Erythroblast (primary cell): ENCODE measurements around the gene MAP7D3.
"Not testable (repeated sequence)": the region's sequence is repeated elsewhere in the genome, so short reads cannot be mapped to it uniquely, and the experiment has no call there.

ENCODE experiments used
- DNase-seq, 2 experiments: peaks; one replicate each; lab custom pipeline; 2025; lab: John Stamatoyannopoulos, UW
- GATA1 ChIP-seq: IDR thresholded peaks from 2 replicates; pipeline ENCODE4 v1.6.1; 2011; ENCODE audit warnings: low read depth, mild to moderate bottlenecking, control low read depth, low read length, moderate library complexity
- POLR2A ChIP-seq: IDR thresholded peaks from 2 replicates; pipeline ENCODE4 v1.6.1; 2011; ENCODE audit warnings: mild to moderate bottlenecking, low read length

MAP7D3 gene

DNA sequence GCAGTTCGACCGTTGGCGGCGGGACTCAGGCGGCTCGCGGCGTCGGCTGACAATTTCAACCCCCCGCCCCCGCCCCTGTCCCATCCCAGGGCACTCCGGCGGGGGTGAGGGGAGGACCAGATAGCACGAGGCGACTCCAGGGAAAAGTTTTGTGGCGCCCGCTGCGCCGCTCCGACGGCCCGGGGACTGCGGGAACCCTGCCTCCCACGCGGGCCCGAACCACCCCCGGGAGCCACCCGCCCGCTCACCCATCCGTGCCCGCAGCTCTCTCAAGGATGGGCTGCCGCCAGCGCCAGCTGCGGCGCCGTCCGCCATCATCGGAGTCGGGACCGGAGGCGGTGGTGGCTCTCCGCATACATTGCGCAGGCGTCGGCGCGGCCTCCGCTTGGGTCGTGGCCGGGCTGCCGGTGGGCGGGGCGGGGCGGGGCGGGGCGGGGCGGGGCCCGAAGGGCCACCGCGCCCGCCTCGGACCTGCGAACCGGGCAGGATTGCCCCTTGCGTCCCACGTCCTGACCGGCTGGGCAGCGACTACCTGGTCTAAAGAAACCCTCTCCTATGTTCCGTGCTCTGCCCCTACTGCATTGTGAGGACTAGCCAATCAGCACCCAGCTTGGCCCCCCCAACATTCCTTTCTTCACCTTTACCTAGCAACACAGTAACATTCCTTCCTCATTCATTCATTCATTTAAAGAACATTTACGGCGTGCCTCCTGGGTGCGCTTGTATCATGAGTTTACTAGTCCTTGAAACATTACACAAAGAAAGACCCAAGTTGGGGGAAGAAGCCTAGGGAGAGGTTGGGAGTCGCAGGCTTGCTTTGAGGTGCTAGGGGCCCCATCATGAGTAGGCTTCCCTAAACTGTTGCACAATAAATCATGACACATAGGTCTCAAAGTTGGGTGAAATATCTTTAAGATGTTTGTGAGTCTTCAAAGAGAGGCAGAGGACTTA lies at the start of gene MAP7D3:
Gene MAP7D3 (minus strand): TSS at position 360 of the 951 bp plus-strand sequence. CDS start 42 bp downstream, at position 318.
- peak; percentile 58 to 61 for DNase-seq
- TF ChIP-seq POLR2A (no peak), GATA1 (no peak)

DNA sequence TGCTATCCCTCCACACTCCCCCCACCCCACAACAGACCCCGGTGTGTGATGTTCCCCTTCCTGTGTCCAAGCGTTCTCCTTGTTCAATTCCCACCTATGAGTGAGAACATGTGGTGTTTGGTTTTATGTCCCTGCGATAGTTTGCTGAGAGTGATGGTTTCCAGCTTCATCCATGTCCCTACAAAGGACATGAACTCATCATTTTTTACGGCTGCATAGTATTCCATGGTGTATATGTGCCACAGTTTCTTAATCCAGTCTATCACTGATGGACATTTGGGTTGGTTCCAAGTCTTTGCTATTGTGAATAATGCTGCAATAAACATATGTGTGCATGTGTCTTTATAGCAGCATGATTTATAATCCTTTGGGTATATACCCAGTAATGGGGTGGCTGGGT lies 49.5 kb upstream of the MAP7D3 start, which contains the start of gene ADGRG4:
Gene ADGRG4 (plus strand): TSS at position 243 of the 400 bp plus-strand sequence. CDS start 7,815 bp downstream, outside the sequence.
- not testable (repeated sequence) for DNase-seq

DNA sequence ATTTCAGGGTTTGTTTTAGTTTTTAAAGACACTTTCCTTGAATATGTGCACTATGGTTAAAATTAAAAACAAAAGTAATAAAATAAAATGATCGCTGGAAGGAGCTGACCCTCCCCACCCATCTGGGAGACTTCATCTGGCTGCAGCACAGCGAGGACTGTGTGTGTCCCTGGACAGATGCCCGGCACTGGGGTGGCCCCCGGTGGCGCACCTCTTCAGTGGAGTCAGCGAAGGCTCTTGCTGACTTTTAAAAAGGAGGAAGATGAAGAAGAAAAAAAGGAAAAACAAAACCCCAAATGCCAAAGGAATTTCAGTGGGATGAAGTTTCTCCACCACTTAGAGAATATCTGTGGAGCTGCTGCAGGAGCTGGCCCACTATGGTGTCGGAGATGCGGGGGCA lies 44.2 kb upstream of the MAP7D3 start:
- TF ChIP-seq POLR2A (no peak), GATA1 (no peak)
- DNase-seq, result no peak

GRCh38 chrX:136292656-136293055 lies 41.5 kb upstream of the MAP7D3 start:
- DNase-seq, result no peak
- TF ChIP-seq POLR2A, result no peak
- no peak for TF ChIP-seq GATA1

GRCh38 chrX:136291824-136292223 lies 40.6 kb upstream of the MAP7D3 start:
- no peak for DNase-seq
- TF ChIP-seq GATA1 (no peak), POLR2A (no peak)

DNA sequence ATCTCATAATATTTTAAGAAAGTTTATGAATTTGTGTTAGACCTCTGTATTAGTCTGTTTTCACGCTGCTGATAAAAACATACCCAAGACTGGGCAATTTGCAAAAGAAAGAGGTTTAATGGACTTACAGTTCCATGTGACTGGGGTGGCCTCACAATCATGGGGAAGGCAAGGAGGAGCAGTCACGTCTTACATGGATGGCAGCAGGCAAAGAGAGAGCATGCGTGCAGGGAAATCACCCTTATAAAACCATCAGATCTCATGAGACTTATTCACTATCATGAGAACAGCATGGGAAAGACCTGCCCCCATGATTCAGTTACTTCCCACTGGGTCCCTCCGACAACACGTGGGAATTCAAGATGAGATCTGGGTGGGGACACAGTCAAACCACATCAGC lies 35.2 kb upstream of the MAP7D3 start:
- DNase-seq, result not testable (repeated sequence)

GRCh38 chrX:136275553-136275952 lies 24.4 kb upstream of the MAP7D3 start:
- TF ChIP-seq POLR2A, result no peak
- TF ChIP-seq GATA1, result no peak
- DNase-seq, result no peak

DNA sequence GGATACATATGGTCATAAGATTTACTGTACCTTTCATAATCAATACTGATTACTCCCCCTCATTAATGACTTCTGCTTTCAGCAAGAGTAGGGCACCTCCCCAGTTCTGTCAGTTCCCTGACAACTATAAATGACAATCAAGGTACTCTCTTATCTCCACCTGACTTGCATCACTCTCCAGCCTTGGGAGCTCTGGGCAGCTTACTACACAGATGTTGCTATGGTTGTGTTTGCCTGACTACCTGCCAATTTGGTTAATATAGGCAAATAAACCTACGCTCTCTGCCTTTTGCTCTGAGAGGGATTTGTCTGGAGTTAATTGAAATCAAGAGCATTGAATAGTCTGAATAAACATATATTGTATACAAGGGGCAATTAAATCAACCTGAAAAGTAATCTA lies 22.8 kb upstream of the MAP7D3 start:
- no peak for DNase-seq

GRCh38 chrX:136272325-136272724 lies 21.1 kb upstream of the MAP7D3 start:
- TF ChIP-seq POLR2A, result no peak
- TF ChIP-seq GATA1, result no peak
- no peak for DNase-seq

More for the DNA sequence above, 22.8 kb upstream of the MAP7D3 start:
- no peak for TF ChIP-seq GATA1
- TF ChIP-seq POLR2A, result no peak

DNA sequence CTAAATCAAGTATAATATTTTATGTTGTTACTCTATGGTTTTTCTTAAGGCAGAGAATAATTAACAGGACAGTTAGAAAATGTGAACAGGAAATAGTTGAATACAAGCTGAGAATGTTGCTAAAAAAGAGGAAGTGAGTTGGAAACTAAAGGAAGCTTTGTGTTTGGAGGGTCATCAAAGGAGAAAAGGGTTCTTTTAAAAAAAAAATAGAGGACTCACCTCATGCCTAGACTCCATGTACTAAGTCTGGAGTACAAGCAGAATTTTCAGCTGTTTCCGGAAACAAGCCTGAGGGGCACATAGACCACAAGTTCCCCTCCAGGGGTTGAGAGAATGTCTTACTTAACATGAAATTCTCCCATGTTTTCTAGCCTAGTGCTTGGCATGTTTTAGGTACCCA lies 20.1 kb upstream of the MAP7D3 start:
- no peak for DNase-seq

DNA sequence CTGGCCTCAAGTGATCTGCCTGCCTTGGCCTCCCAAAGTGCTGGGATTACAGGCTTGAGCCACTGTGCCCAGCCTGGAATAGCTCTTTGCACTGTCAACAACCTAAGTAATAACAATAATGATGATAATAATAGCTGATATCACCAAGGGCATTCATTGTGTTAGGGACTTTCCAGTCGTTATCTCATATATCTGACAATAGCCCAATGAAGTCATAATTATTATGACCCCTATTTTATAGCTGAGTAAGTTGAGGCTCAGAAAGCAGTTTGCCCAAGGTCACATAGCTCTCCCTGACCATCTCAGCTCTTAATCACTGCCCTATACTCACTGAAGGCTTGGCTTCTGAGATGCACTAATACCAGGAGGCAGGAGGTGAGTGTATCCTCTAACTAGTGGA lies 18.7 kb upstream of the MAP7D3 start:
- TF ChIP-seq POLR2A, result no peak
- TF ChIP-seq GATA1, result no peak
- DNase-seq, result no peak

More for the DNA sequence above, 20.1 kb upstream of the MAP7D3 start:
- TF ChIP-seq GATA1, result no peak
- no peak for TF ChIP-seq POLR2A

DNA sequence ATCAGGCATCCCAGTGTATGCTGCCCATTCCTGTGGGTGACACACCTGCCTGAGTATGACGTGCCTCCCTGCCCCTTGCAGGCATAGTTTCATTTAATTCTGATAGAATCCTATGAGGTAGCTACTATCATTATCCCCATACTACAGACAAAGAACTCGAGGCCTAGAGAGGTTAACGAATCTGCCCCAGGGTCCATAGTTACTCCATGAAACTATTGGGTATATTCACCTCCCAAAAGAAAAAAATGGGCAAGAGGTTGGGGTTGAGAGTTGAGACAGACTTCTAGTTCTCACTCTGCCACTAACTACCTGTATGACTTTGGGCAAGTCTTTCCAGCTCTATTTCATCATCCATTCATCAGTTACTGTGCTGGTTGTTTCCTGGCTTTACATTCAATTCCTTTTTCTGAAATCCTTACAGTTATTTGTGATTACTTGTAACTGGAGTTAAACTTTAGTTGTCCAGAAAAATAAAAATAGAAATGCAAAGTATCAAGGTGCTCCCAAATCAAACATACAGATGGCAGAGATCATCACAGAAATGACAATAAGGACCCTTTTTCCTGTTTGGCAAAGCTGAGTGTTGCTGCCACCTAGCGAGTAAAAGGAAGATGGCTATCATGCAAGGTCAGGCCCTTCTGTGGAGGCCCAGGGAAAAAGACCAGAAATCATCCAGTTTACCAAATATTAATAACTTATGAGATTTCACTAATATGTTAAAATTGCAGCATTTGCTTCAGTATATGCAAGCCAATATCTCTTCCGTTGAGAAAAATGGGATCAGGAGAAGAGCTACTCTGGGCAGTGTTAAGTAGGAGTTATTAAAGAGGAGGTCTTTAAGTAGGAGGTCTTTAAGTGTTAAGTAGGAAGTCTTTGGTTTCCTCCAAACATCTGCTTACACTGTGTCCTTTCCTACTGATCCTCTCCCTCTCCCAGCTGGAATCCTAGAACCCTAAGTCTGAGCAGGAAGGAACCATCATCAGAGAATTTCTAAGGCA lies 17.1 kb upstream of the MAP7D3 start:
- TF ChIP-seq POLR2A (no peak), GATA1 (no peak)
- DNase-seq, result peak; percentile 29 to 57

DNA sequence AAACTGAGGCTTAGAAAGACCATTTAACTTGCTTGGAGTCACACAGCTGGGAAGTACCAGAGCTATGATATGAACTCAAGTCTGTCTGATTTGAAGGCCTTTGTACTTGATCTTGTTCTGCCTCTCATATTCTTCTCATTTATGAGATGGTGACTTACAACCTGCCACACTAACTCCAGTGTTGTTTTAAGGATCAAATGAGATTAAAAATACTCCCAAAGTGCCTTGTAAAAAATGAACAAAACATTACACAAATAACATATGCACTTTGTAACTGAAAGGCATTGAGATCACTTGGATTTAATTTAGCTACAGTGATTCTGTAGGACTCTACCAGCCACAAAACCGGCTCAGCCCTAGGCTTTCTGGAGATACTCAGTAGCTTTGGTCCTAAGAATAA lies 15.6 kb upstream of the MAP7D3 start:
- no peak for TF ChIP-seq GATA1
- no peak for TF ChIP-seq POLR2A
- no peak for DNase-seq

- TF ChIP-seq POLR2A (no peak), GATA1 (no peak)
- no peak for DNase-seq
These were observed 11.7 kb upstream of the MAP7D3 start for GRCh38 chrX:136262812-136263315.
